Mesenchymal stem cell (in vitro differentiated cells and primary cell): Measurements from ENCODE around the gene CCDC97.

Source experiments
- DNase-seq: peaks from one replicate; pipeline ENCODE4 v3.0.0-alpha.2; 2013
- H2AFZ ChIP-seq: one replicate; pipeline ENCODE4 v1.6.1; 2013; ENCODE audit warnings: low read depth, mild to moderate bottlenecking, control low read depth, inconsistent platforms, low read length, moderate library complexity
- H2AK5ac ChIP-seq: 2 replicates; pipeline ENCODE4 v1.6.1; 2013; ENCODE audit warnings: low read length, moderate library complexity, mild to moderate bottlenecking, inconsistent platforms; ENCODE audit not compliant: severe bottlenecking
- H2BK120ac ChIP-seq: one replicate; pipeline ENCODE4 v1.6.1; 2013; ENCODE audit warnings: low read depth, mild to moderate bottlenecking, inconsistent platforms, low read length, moderate library complexity
- H2BK12ac ChIP-seq, 2 experiments: one replicate each; pipeline ENCODE4 v1.6.1; 2013; ENCODE audit warnings: inconsistent platforms in 2 of 2, low read length in 2 of 2, mild to moderate bottlenecking in 2 of 2, moderate library complexity in 2 of 2, control low read depth in 1 of 2
- H2BK15ac ChIP-seq: one replicate; pipeline ENCODE4 v1.6.1; 2013; ENCODE audit warnings: mild to moderate bottlenecking, low read depth, inconsistent platforms; ENCODE audit not compliant: poor library complexity, severe bottlenecking
- H2BK5ac ChIP-seq: 2 replicates; pipeline ENCODE4 v1.6.1; 2013; ENCODE audit warnings: low read depth, mild to moderate bottlenecking, low read length, control low read depth, inconsistent platforms; ENCODE audit not compliant: poor library complexity, severe bottlenecking
- H3K14ac ChIP-seq, 2 experiments: one replicate each; pipeline ENCODE4 v1.6.1; 2013; ENCODE audit warnings: inconsistent platforms in 2 of 2, low read length in 2 of 2, control low read depth in 1 of 2, mild to moderate bottlenecking in 1 of 2, moderate library complexity in 1 of 2
- H3K18ac ChIP-seq, 2 experiments: one replicate each; pipeline ENCODE4 v1.6.1; 2013; ENCODE audit warnings: inconsistent platforms in 2 of 2, low read length in 2 of 2, control low read depth in 1 of 2, low read depth in 1 of 2, mild to moderate bottlenecking in 1 of 2
- H3K23ac ChIP-seq, 2 experiments: one replicate each; pipeline ENCODE4 v1.6.1; 2013; ENCODE audit warnings: inconsistent platforms in 2 of 2, low read length in 2 of 2, mild to moderate bottlenecking in 2 of 2, moderate library complexity in 2 of 2, control low read depth in 1 of 2
- H3K27ac ChIP-seq: 2 replicates; pipeline ENCODE4 v1.5.1; 2013; ENCODE audit warnings: mild to moderate bottlenecking, moderate library complexity, low read length, control low read depth, inconsistent platforms; ENCODE audit not compliant: poor library complexity, severe bottlenecking
- H3K27me3 ChIP-seq, 2 experiments: 2 replicates each; pipeline versions ENCODE4 v1.6.1 to v1.7.0; 2013; ENCODE audit warnings: low read length in 2 of 2, mild to moderate bottlenecking in 2 of 2, moderate library complexity in 2 of 2, control low read depth in 1 of 2, inconsistent platforms in 1 of 2; ENCODE audit not compliant: control insufficient read depth in 1 of 2, insufficient read depth in 1 of 2
- H3K36me3 ChIP-seq, 2 experiments: 2 replicates each; pipeline versions ENCODE4 v1.6.1 to v1.7.0; 2013; ENCODE audit warnings: low read length in 2 of 2, control low read depth in 1 of 2, inconsistent platforms in 1 of 2, low read depth in 1 of 2, mild to moderate bottlenecking in 1 of 2; ENCODE audit not compliant: insufficient read depth in 2 of 2, control insufficient read depth in 1 of 2
- H3K4ac ChIP-seq, 2 experiments: one replicate each; pipeline ENCODE4 v1.6.1; 2013; ENCODE audit warnings: inconsistent platforms in 2 of 2, low read length in 2 of 2, mild to moderate bottlenecking in 2 of 2, moderate library complexity in 2 of 2, control low read depth in 1 of 2, low read depth in 1 of 2
- H3K4me1 ChIP-seq: 2 replicates; pipeline ENCODE4 v1.6.1; 2013; ENCODE audit warnings: low read depth, low read length, control low read depth; ENCODE audit not compliant: control insufficient read depth, insufficient read depth
- H3K4me2 ChIP-seq: 2 replicates; pipeline ENCODE4 v1.6.1; 2013; ENCODE audit warnings: low read length, mild to moderate bottlenecking, inconsistent platforms; ENCODE audit not compliant: poor library complexity, severe bottlenecking
- H3K4me3 ChIP-seq, 2 experiments: 2 replicates each; pipeline versions ENCODE4 v1.5.1 to v1.7.0; 2013; ENCODE audit warnings: low read length in 2 of 2, mild to moderate bottlenecking in 2 of 2, control low read depth in 1 of 2, low read depth in 1 of 2; ENCODE audit not compliant: insufficient read depth in 1 of 2
- H3K79me1 ChIP-seq: replicated peaks from 2 replicates; pipeline ENCODE4 v1.6.1; 2013; ENCODE audit warnings: mild to moderate bottlenecking, control low read depth, low read length, inconsistent platforms; ENCODE audit not compliant: poor library complexity, severe bottlenecking
- H3K9ac ChIP-seq: 2 replicates; pipeline ENCODE4 v1.7.0; 2013; ENCODE audit warnings: mild to moderate bottlenecking, low read length, moderate library complexity
- H3K9me3 ChIP-seq: 2 replicates; pipeline ENCODE4 v1.7.0; 2013; ENCODE audit warnings: mild to moderate bottlenecking, low read length; ENCODE audit not compliant: control insufficient read depth
- H4K8ac ChIP-seq: one replicate; pipeline ENCODE4 v1.6.1; 2013; ENCODE audit warnings: inconsistent platforms, mild to moderate bottlenecking, low read length, moderate library complexity
- H4K91ac ChIP-seq: one replicate; pipeline ENCODE4 v1.6.1; 2013; ENCODE audit warnings: mild to moderate bottlenecking, low read length, inconsistent platforms
- WGBS: methylation state at CpG from one replicate; pipeline ENCODE4 v1.1.7; 2013; ENCODE audit warnings: mixed read lengths; 5-methylcytosine and 5-hydroxymethylcytosine counted together

CCDC97 gene

GRCh38 chr19:41316306-41316920 lies 6.4 kb downstream of the CCDC97 start:
- no peaks in the 10 kb centered on the region for H3K27me3 ChIP-seq
- H2BK15ac ChIP-seq: no peak overlapping the region
- no peak overlapping the region for H3K4ac ChIP-seq
- no peaks in the 10 kb centered on the region for H3K9me3 ChIP-seq
- H3K14ac ChIP-seq: no peak overlapping the region
- H3K79me1 ChIP-seq: peaks cover 24% of the 10 kb centered on the region
- no peak overlapping the region for H2BK5ac ChIP-seq
- no peak overlapping the region for H4K8ac ChIP-seq
- no peak overlapping the region for H3K27ac ChIP-seq
- WGBS: 98% methylated on average over 24 of the region's 24 CpGs
- H3K4me3 ChIP-seq: no peak overlapping the region
- H2AFZ ChIP-seq: no peak overlapping the region
- no peak overlapping the region for H2BK12ac ChIP-seq
- H3K36me3 ChIP-seq: peaks cover 75 to 76% of the 10 kb centered on the region in 2 experiments
- no peak overlapping the region for H3K23ac ChIP-seq
- H3K4me1 ChIP-seq: peaks cover 17% of the 10 kb centered on the region
- DNase-seq: no peak
- no peak overlapping the region for H2BK120ac ChIP-seq
- no peak overlapping the region for H3K9ac ChIP-seq
- no peak overlapping the region for H2AK5ac ChIP-seq
- no peak overlapping the region for H3K18ac ChIP-seq
- H3K4me2 ChIP-seq: no peak overlapping the region
- peak overlapping the region; percentile 9 for H4K91ac ChIP-seq

- Histone ChIP-seq H3K4me2 (no peak overlapping the region), H2BK5ac (no peak overlapping the region), H3K9ac (no peak overlapping the region), H4K8ac (no peak overlapping the region), H3K4ac (no peak overlapping the region), H3K9me3 (no peaks in the 10 kb centered on the region), H2BK12ac (no peak overlapping the region), H3K79me1 (peaks cover 15% of the 10 kb centered on the region), H2AFZ (no peak overlapping the region), H3K27me3 (no peaks in the 10 kb centered on the region), H2BK15ac (no peak overlapping the region), H2BK120ac (no peak overlapping the region), H3K36me3 (peaks cover 66% of the 10 kb centered on the region in 2 experiments), H3K4me3 (no peak overlapping the region), H3K23ac (no peak overlapping the region), H3K27ac (no peak overlapping the region), H3K4me1 (peaks cover 40% of the 10 kb centered on the region), H3K14ac (no peak overlapping the region), H3K18ac (no peak overlapping the region), H4K91ac (peak overlapping the region; percentile 3), H2AK5ac (no peak overlapping the region)
- 90% methylated on average over 19 of the region's 19 CpGs for WGBS
- no peak for DNase-seq
Observed at GRCh38 chr19:41318696-41319499, 8.9 kb downstream of the CCDC97 start.

GRCh38 chr19:41319500-41320184 lies 9.7 kb downstream of the CCDC97 start:
- Histone ChIP-seq H3K9me3 (no peaks in the 10 kb centered on the region), H3K27ac (no peak overlapping the region), H4K8ac (no peak overlapping the region), H2BK120ac (no peak overlapping the region), H3K79me1 (peaks cover 11% of the 10 kb centered on the region), H4K91ac (peak overlapping the region; percentile 5), H3K14ac (no peak overlapping the region), H3K4me2 (no peak overlapping the region), H3K9ac (no peak overlapping the region), H3K4me1 (peaks cover 46% of the 10 kb centered on the region), H3K4me3 (no peak overlapping the region), H3K36me3 (peaks cover 59 to 61% of the 10 kb centered on the region in 2 experiments), H3K18ac (no peak overlapping the region), H3K4ac (no peak overlapping the region), H2BK15ac (no peak overlapping the region), H2AFZ (no peak overlapping the region), H3K27me3 (no peaks in the 10 kb centered on the region), H3K23ac (no peak overlapping the region), H2BK12ac (no peak overlapping the region), H2BK5ac (no peak overlapping the region), H2AK5ac (no peak overlapping the region)
- 88% methylated on average over 18 of the region's 20 CpGs for WGBS
- no peak for DNase-seq

- H2BK15ac ChIP-seq: no peak overlapping the region
- H3K9me3 ChIP-seq: no peaks in the 10 kb centered on the region
- DNase-seq: no peak
- no peak overlapping the region for H3K18ac ChIP-seq
- no peak overlapping the region for H3K4me3 ChIP-seq
- H3K27ac ChIP-seq: no peak overlapping the region
- H3K36me3 ChIP-seq: peaks cover 57 to 58% of the 10 kb centered on the region in 2 experiments
- peaks cover 50% of the 10 kb centered on the region for H3K4me1 ChIP-seq
- H2AFZ ChIP-seq: no peak overlapping the region
- no peak overlapping the region for H3K23ac ChIP-seq
- no peak overlapping the region for H3K14ac ChIP-seq
- H2AK5ac ChIP-seq: no peak overlapping the region
- H2BK5ac ChIP-seq: no peak overlapping the region
- WGBS: 91% methylated on average over 11 of the region's 11 CpGs
- no peak overlapping the region for H2BK120ac ChIP-seq
- no peak overlapping the region for H3K4me2 ChIP-seq
- H3K9ac ChIP-seq: no peak overlapping the region
- H3K4ac ChIP-seq: no peak overlapping the region
- no peak overlapping the region for H2BK12ac ChIP-seq
- no peak overlapping the region for H4K8ac ChIP-seq
- peak overlapping the region; percentile 5 for H4K91ac ChIP-seq
- H3K27me3 ChIP-seq: no peaks in the 10 kb centered on the region
- H3K79me1 ChIP-seq: peaks cover 9% of the 10 kb centered on the region
Observed at GRCh38 chr19:41320185-41320518, 10.2 kb downstream of the CCDC97 start.
